HEK293 (cell line): Measurements from ENCODE around the gene PAK1.

Experiments
- CTCF ChIA-PET: fragments of 350-600 bp; formaldehyde crosslinking; extraction: SDS; loops from one replicate; lab custom pipeline; 2021; ENCODE audit warnings: antibody characterized with exemption; lab: Yijun Ruan, JAX
- POLR2A ChIA-PET: fragments of 300-600 bp; formaldehyde crosslinking; extraction: SDS; loops from one replicate; lab custom pipeline; 2020; ENCODE audit warnings: antibody characterized with exemption, inconsistent platforms; lab: Yijun Ruan, JAX
- H3K27ac ChIP-seq: fragments of 200-500 bp; sonication (Bioruptor generic); 2 replicates; pipeline ENCODE4 v1.5.1; 2014; ENCODE audit warnings: low read depth, low read length, control low read depth, inconsistent platforms; ENCODE audit errors: extremely low read depth
- H3K36me3 ChIP-seq, 2 experiments: fragments of 200-500 bp in 1 of 2; sonication (Bioruptor generic) in 1 of 2; 1 replicate in 1 of 2; 2 replicates in 1 of 2; pipeline ENCODE4 v1.5.1; 2014 to 2017; ENCODE audit warnings: inconsistent platforms in 2 of 2, low read length in 2 of 2; ENCODE audit not compliant: control insufficient read depth in 2 of 2, insufficient read depth in 1 of 2
- H3K4me1 ChIP-seq: fragments of 200-500 bp; sonication (Bioruptor generic); 2 replicates; pipeline ENCODE4 v1.5.1; 2014; ENCODE audit warnings: mild to moderate bottlenecking, low read length, inconsistent platforms; ENCODE audit not compliant: control insufficient read depth, insufficient read depth
- H3K4me3 ChIP-seq: 2 replicates; pipeline ENCODE4 v1.5.1; 2011; ENCODE audit warnings: low read depth, mild to moderate bottlenecking, control low read depth, low read length, moderate library complexity
- H3K9me3 ChIP-seq: fragments of 200-500 bp; sonication (Bioruptor generic); 2 replicates; pipeline ENCODE4 v1.5.1; 2014; ENCODE audit warnings: low read depth, low read length, inconsistent platforms; ENCODE audit not compliant: control insufficient read depth, insufficient read depth
- BCL6B ChIP-seq: fragments of 450-650 bp; formaldehyde crosslinking; IDR thresholded peaks from 2 replicates; pipeline ENCODE4 v1.5.1; 2017; ENCODE audit warnings: missing biosample characterization, missing genetic modification characterization
- GLI2 ChIP-seq: fragments of 450-650 bp; formaldehyde crosslinking; IDR thresholded peaks from 2 replicates; pipeline ENCODE4; 2017; ENCODE audit warnings: missing biosample characterization, missing genetic modification characterization, low read depth, borderline replicate concordance
- KLF10 ChIP-seq: fragments of 450-650 bp; IDR thresholded peaks from 2 replicates; pipeline ENCODE4 v1.5.1; 2018; ENCODE audit warnings: missing biosample characterization, mild to moderate bottlenecking, missing genetic modification characterization
- KLF9 ChIP-seq: fragments of 450-650 bp; formaldehyde crosslinking; IDR thresholded peaks from 2 replicates; pipeline ENCODE4 v1.5.1; 2016; ENCODE audit warnings: missing biosample characterization, missing genetic modification characterization, low read depth
- MYNN ChIP-seq: fragments of 450-650 bp; formaldehyde crosslinking; IDR thresholded peaks from 2 replicates; pipeline ENCODE4 v1.5.1; 2016; ENCODE audit warnings: missing biosample characterization, missing genetic modification characterization, borderline replicate concordance
- OSR2 ChIP-seq: fragments of 450-650 bp; formaldehyde crosslinking; IDR thresholded peaks from 2 replicates; pipeline ENCODE4 v1.5.1; 2016; ENCODE audit warnings: missing biosample characterization, missing genetic modification characterization
- SALL2 ChIP-seq: fragments of 450-650 bp; formaldehyde crosslinking; IDR thresholded peaks from 2 replicates; pipeline ENCODE4 v1.5.0; 2017; ENCODE audit warnings: missing biosample characterization, mild to moderate bottlenecking, missing genetic modification characterization, borderline replicate concordance
- SETDB1 ChIP-seq: IDR thresholded peaks from one replicate; pipeline ENCODE4 v1.6.1; 2017; ENCODE audit warnings: mild to moderate bottlenecking, low read length, moderate library complexity, mixed read lengths; ENCODE audit not compliant: insufficient read length
- ZBTB1 ChIP-seq: fragments of 450-650 bp; formaldehyde crosslinking; IDR thresholded peaks from 2 replicates; pipeline ENCODE4 v1.5.1; 2016; ENCODE audit warnings: missing biosample characterization, missing genetic modification characterization
- ZEB2 ChIP-seq: fragments of 450-650 bp; formaldehyde crosslinking; IDR thresholded peaks from 2 replicates; pipeline ENCODE4 v1.5.1; 2016; ENCODE audit warnings: missing biosample characterization, missing genetic modification characterization
- ZFP37 ChIP-seq: fragments of 450-650 bp; formaldehyde crosslinking; IDR thresholded peaks from 2 replicates; pipeline ENCODE4 v1.5.1; 2016; ENCODE audit warnings: missing biosample characterization, missing genetic modification characterization
- ZNF114 ChIP-seq: fragments of 450-650 bp; formaldehyde crosslinking; IDR thresholded peaks from 2 replicates; pipeline ENCODE4 v1.5.0; 2017; ENCODE audit warnings: missing biosample characterization, missing genetic modification characterization
- ZNF121 ChIP-seq: fragments of 450-650 bp; formaldehyde crosslinking; IDR thresholded peaks from 2 replicates; pipeline ENCODE4 v1.5.1; 2016; ENCODE audit warnings: missing biosample characterization, missing genetic modification characterization
- ZNF133 ChIP-seq: fragments of 450-650 bp; formaldehyde crosslinking; IDR thresholded peaks from 2 replicates; pipeline ENCODE4 v1.5.1; 2016; ENCODE audit warnings: missing biosample characterization, missing genetic modification characterization
- ZNF138 ChIP-seq: fragments of 450-650 bp; formaldehyde crosslinking; IDR thresholded peaks from 2 replicates; pipeline ENCODE4 v1.5.1; 2016; ENCODE audit warnings: missing biosample characterization, missing genetic modification characterization, borderline replicate concordance
- ZNF148 ChIP-seq: fragments of 450-650 bp; formaldehyde crosslinking; IDR thresholded peaks from 2 replicates; pipeline ENCODE4 v1.5.0; 2017; ENCODE audit warnings: missing biosample characterization, missing genetic modification characterization, borderline replicate concordance
- ZNF157 ChIP-seq: fragments of 450-650 bp; formaldehyde crosslinking; IDR thresholded peaks from 2 replicates; pipeline ENCODE4 v1.5.1; 2016; ENCODE audit warnings: missing biosample characterization, missing genetic modification characterization
- ZNF169 ChIP-seq: fragments of 450-650 bp; formaldehyde crosslinking; IDR thresholded peaks from 2 replicates; pipeline ENCODE4 v1.5.1; 2016; ENCODE audit warnings: missing biosample characterization, missing genetic modification characterization
- ZNF221 ChIP-seq: fragments of 450-650 bp; formaldehyde crosslinking; IDR thresholded peaks from 2 replicates; pipeline ENCODE4 v1.5.1; 2017; ENCODE audit warnings: missing biosample characterization, missing genetic modification characterization, borderline replicate concordance
- ZNF223 ChIP-seq: fragments of 450-650 bp; formaldehyde crosslinking; IDR thresholded peaks from 2 replicates; pipeline ENCODE4 v1.5.1; 2016; ENCODE audit warnings: missing biosample characterization, missing genetic modification characterization
- ZNF266 ChIP-seq: fragments of 450-650 bp; formaldehyde crosslinking; IDR thresholded peaks from 2 replicates; pipeline ENCODE4 v1.5.1; 2016; ENCODE audit warnings: missing biosample characterization, missing genetic modification characterization, low read depth
- ZNF274 ChIP-seq, 2 experiments: fragments of 200-500 bp in 1 of 2; fragments of 450-650 bp in 1 of 2; sonication (Bioruptor generic) in 1 of 2; formaldehyde crosslinking in 1 of 2; IDR thresholded peaks; 2 replicates each; pipeline versions ENCODE4 v1.5.1 to v1.6.1; 2014 to 2016; ENCODE audit warnings: borderline replicate concordance in 1 of 2, inconsistent platforms in 1 of 2, low read length in 1 of 2, missing biosample characterization in 1 of 2, missing genetic modification characterization in 1 of 2
- ZNF354C ChIP-seq: fragments of 450-650 bp; formaldehyde crosslinking; IDR thresholded peaks from 2 replicates; pipeline ENCODE4 v1.5.1; 2016; ENCODE audit warnings: missing biosample characterization, missing genetic modification characterization, low read depth, borderline replicate concordance
- ZNF362 ChIP-seq: fragments of 450-650 bp; formaldehyde crosslinking; IDR thresholded peaks from 2 replicates; pipeline ENCODE4 v1.5.1; 2016; ENCODE audit warnings: missing biosample characterization, missing genetic modification characterization
- ZNF433 ChIP-seq: fragments of 450-650 bp; formaldehyde crosslinking; IDR thresholded peaks from 2 replicates; pipeline ENCODE4 v1.5.1; 2016; ENCODE audit warnings: missing biosample characterization, missing genetic modification characterization, low read depth
- ZNF48 ChIP-seq: fragments of 450-650 bp; formaldehyde crosslinking; IDR thresholded peaks from 2 replicates; pipeline ENCODE4 v1.5.1; 2016; ENCODE audit warnings: missing biosample characterization, missing genetic modification characterization
- ZNF544 ChIP-seq: fragments of 450-650 bp; formaldehyde crosslinking; IDR thresholded peaks from 2 replicates; pipeline ENCODE4 v1.5.0; 2017; ENCODE audit warnings: missing biosample characterization, missing genetic modification characterization
- ZNF549 ChIP-seq: fragments of 450-650 bp; IDR thresholded peaks from 2 replicates; pipeline ENCODE4 v1.5.1; 2018; ENCODE audit warnings: missing biosample characterization, missing genetic modification characterization, mild to moderate bottlenecking, inconsistent platforms, moderate library complexity
- ZNF555 ChIP-seq: fragments of 450-650 bp; formaldehyde crosslinking; conservative IDR thresholded peaks from 2 replicates; pipeline ENCODE4 v1.5.1; 2017; ENCODE audit warnings: missing biosample characterization, mild to moderate bottlenecking, missing genetic modification characterization, inconsistent platforms
- ZNF610 ChIP-seq: fragments of 450-650 bp; formaldehyde crosslinking; IDR thresholded peaks from 2 replicates; pipeline ENCODE4 v1.5.1; 2016; ENCODE audit warnings: missing biosample characterization, missing genetic modification characterization, borderline replicate concordance
- ZNF670 ChIP-seq: fragments of 450-650 bp; formaldehyde crosslinking; IDR thresholded peaks from 2 replicates; pipeline ENCODE4 v1.5.1; 2016; ENCODE audit warnings: missing biosample characterization, missing genetic modification characterization, low read depth
- ZNF701 ChIP-seq: fragments of 450-650 bp; formaldehyde crosslinking; IDR thresholded peaks from 2 replicates; pipeline ENCODE4 v1.5.1; 2016; ENCODE audit warnings: missing biosample characterization, missing genetic modification characterization
- ZNF747 ChIP-seq: fragments of 450-650 bp; formaldehyde crosslinking; IDR thresholded peaks from 2 replicates; pipeline ENCODE4 v1.5.1; 2016; ENCODE audit warnings: missing biosample characterization, missing genetic modification characterization
- ZNF777 ChIP-seq: fragments of 450-650 bp; formaldehyde crosslinking; IDR thresholded peaks from 2 replicates; pipeline ENCODE4 v1.5.1; 2017; ENCODE audit warnings: missing biosample characterization, missing genetic modification characterization, borderline replicate concordance

Gene PAK1

GRCh38 chr11:77322506-77322905 is 151.4 kb downstream of the PAK1 start:
- ChIA-PET CTCF (no interaction called here), POLR2A (no interaction called here)
- no peak overlapping the region for H3K4me3 ChIP-seq
- TF ChIP-seq KLF9 (tag by site-specific recombination) (no peak), ZNF362 (tag by site-specific recombination) (no peak), ZNF48 (tag by site-specific recombination) (no peak), OSR2 (tag by site-specific recombination) (no peak), ZNF114 (tag by site-specific recombination) (no peak), ZNF610 (no peak), ZNF747 (tag by site-specific recombination) (no peak), ZNF266 (tag by site-specific recombination) (no peak), GLI2 (tag by site-specific recombination) (no peak), ZBTB1 (tag by site-specific recombination) (no peak), ZNF133 (no peak), ZNF223 (no peak), ZFP37 (no peak), ZNF555 (tag by site-specific recombination) (no peak), ZNF701 (tag by site-specific recombination) (no peak), MYNN (tag by site-specific recombination) (no peak), SETDB1 (no peak), ZNF777 (tag by site-specific recombination) (no peak), ZEB2 (tag by site-specific recombination) (no peak)
- TF ChIP-seq, all 188 proteins: peak for 0
- peaks cover 0 to 30% of the 10 kb centered on the region in 2 experiments; a peak in 2 of 3 replicates for H3K36me3 ChIP-seq
- no peaks in the 10 kb centered on the region for H3K4me1 ChIP-seq
- H3K27ac ChIP-seq = no peak overlapping the region
- H3K9me3 ChIP-seq = no peaks in the 10 kb centered on the region

GRCh38 chr11:77320351-77320750 is 153.5 kb downstream of the PAK1 start:
- ChIA-PET CTCF (interaction anchor here (1.1 kb wide), 1 partner anchor 228 kb away, joined by 3 read pairs; no protein-coding TSS in a partner anchor), POLR2A (no interaction called here)
- H3K4me3 ChIP-seq = no peak overlapping the region
- H3K36me3 ChIP-seq = peaks cover 0 to 19% of the 10 kb centered on the region in 2 experiments; a peak in 2 of 3 replicates
- no peaks in the 10 kb centered on the region for H3K4me1 ChIP-seq
- H3K9me3 ChIP-seq = no peaks in the 10 kb centered on the region
- no peak overlapping the region for H3K27ac ChIP-seq
- TF ChIP-seq ZNF138 = no peak
- no peak for TF ChIP-seq KLF10 (tag by site-specific recombination)
- TF ChIP-seq ZNF221 = no peak
- no peak for TF ChIP-seq ZNF433 (tag by site-specific recombination)
- TF ChIP-seq ZNF148 (tag by site-specific recombination) = no peak
- no peak for TF ChIP-seq ZNF549 (tag by site-specific recombination)
- no peak for TF ChIP-seq ZNF274 (IDR thresholded peaks at IDR 0.05; ENCODE audit: low read length)
- TF ChIP-seq ZNF274 (tag by site-specific recombination; IDR thresholded peaks at IDR 0.05; ENCODE audit: borderline replicate concordance) = no peak
- no peak for TF ChIP-seq ZNF169 (tag by site-specific recombination)
- no peak for TF ChIP-seq ZNF544 (tag by site-specific recombination)
- no peak for TF ChIP-seq SALL2 (tag by site-specific recombination)
- TF ChIP-seq ZNF670 (tag by site-specific recombination) = no peak
- no peak for TF ChIP-seq BCL6B
- no peak for TF ChIP-seq ZNF157 (tag by site-specific recombination)
- no peak for TF ChIP-seq ZNF354C
- no peak for TF ChIP-seq ZNF121 (tag by site-specific recombination)
